Body of pancreas (tissue), 4 donors: ENCODE data around the gene FNTB.

Source experiments
- CTCF ChIP-seq, 7 experiments: fragments of 450-650 bp in 4 of 7; fragments of 200-600 bp in 3 of 7; sonication (generic) in 3 of 7; IDR thresholded peaks; one replicate each; pipeline ENCODE4 v1.5.1; 2016 to 2019; ENCODE audit warnings: antibody characterized with exemption in 7 of 7
- POLR2A ChIP-seq, 3 donors: fragments of 450-650 bp; IDR thresholded peaks; one replicate each; pipeline ENCODE4 v1.6.1; 2016; ENCODE audit warnings: antibody characterized with exemption in 3 of 3, mild to moderate bottlenecking in 2 of 3

GRCh38 chr14:65035049-65035448 is 48.4 kb downstream of the FNTB start:
- TF ChIP-seq CTCF (IDR thresholded peaks at IDR 0.05) (no peak), POLR2A (IDR thresholded peaks at IDR 0.05) (no peak)
